ENCODE results near the gene PHF21B. TPM values are rescaled to one million over a fixed set of nuclear protein-coding genes. Genes with fewer than 3 reads are reported as not detected.

Gene PHF21B
- total RNA-seq, 2 experiments from 2014 or later = 0.68 TPM; not detected in 1

- Mint-ChIP-seq H3K36me3 (ENCODE audit: low read depth) (no peaks in the 10 kb centered on the region), H3K4me1 (ENCODE audit: low read depth) (peaks cover 6% of the 10 kb centered on the region), H3K27ac (no peak overlapping the region), H3K9me3 (ENCODE audit: insufficient read depth) (no peaks in the 10 kb centered on the region), H3K27me3 (ENCODE audit: low read depth) (peaks cover 5% of the 10 kb centered on the region), H3K4me3 (no peak overlapping the region)
- CTCF ChIA-PET = no interaction called here
- POLR2A ChIA-PET = no interaction called here
- DNase-seq (no peak), ATAC-seq (no peak)
These were observed 13.2 kb downstream of the PHF21B start for GRCh38 chr22:44996648-44997047.

- DNase-seq = no peak
These were observed 13.7 kb downstream of the PHF21B start for GRCh38 chr22:44996120-44996519.

GRCh38 chr22:44995715-44996114 lies 14.1 kb downstream of the PHF21B start:
- Mint-ChIP-seq H3K4me3 (no peak overlapping the region), H3K27ac (no peak overlapping the region), H3K4me1 (ENCODE audit: low read depth) (peaks cover 6% of the 10 kb centered on the region), H3K9me3 (ENCODE audit: insufficient read depth) (no peaks in the 10 kb centered on the region), H3K27me3 (ENCODE audit: low read depth) (peaks cover 5% of the 10 kb centered on the region), H3K36me3 (ENCODE audit: low read depth) (no peaks in the 10 kb centered on the region)
- DNase-seq (no peak), ATAC-seq (no peak)
- ChIA-PET POLR2A (no interaction called here), CTCF (no interaction called here)

More at GRCh38 chr22:44996120-44996519, 13.7 kb downstream of the PHF21B start:
- H3K9me3 Mint-ChIP-seq (ENCODE audit: insufficient read depth) = no peaks in the 10 kb centered on the region
- ChIA-PET POLR2A (no interaction called here), CTCF (no interaction called here)
- H3K4me1 Mint-ChIP-seq (ENCODE audit: low read depth) = peaks cover 6% of the 10 kb centered on the region
- no peak overlapping the region for H3K4me3 Mint-ChIP-seq
- H3K36me3 Mint-ChIP-seq (ENCODE audit: low read depth) = no peaks in the 10 kb centered on the region
- no peak for ATAC-seq
- peaks cover 5% of the 10 kb centered on the region for H3K27me3 Mint-ChIP-seq (ENCODE audit: low read depth)
- no peak overlapping the region for H3K27ac Mint-ChIP-seq

- ATAC-seq (no peak), DNase-seq (no peak)
- Mint-ChIP-seq H3K27me3 (ENCODE audit: low read depth) (peaks cover 5% of the 10 kb centered on the region), H3K36me3 (ENCODE audit: low read depth) (no peaks in the 10 kb centered on the region), H3K9me3 (ENCODE audit: insufficient read depth) (no peaks in the 10 kb centered on the region), H3K4me1 (ENCODE audit: low read depth) (peaks cover 6% of the 10 kb centered on the region), H3K27ac (no peak overlapping the region), H3K4me3 (no peak overlapping the region)
- CTCF ChIA-PET = no interaction called here
- POLR2A ChIA-PET = no interaction called here
These were observed 14.7 kb downstream of the PHF21B start for GRCh38 chr22:44995105-44995514.

GRCh38 chr22:44994399-44995104 lies 15.3 kb downstream of the PHF21B start:
- ATAC-seq = no peak
- Mint-ChIP-seq H3K9me3 (ENCODE audit: insufficient read depth) (no peaks in the 10 kb centered on the region), H3K4me1 (ENCODE audit: low read depth) (peaks cover 5% of the 10 kb centered on the region), H3K27me3 (ENCODE audit: low read depth) (peaks cover 5% of the 10 kb centered on the region), H3K4me3 (no peak overlapping the region), H3K27ac (no peak overlapping the region), H3K36me3 (ENCODE audit: low read depth) (no peaks in the 10 kb centered on the region)
- POLR2A ChIA-PET = no interaction called here
- CTCF ChIA-PET = no interaction called here
- no peak for DNase-seq

- Mint-ChIP-seq H3K4me1 (ENCODE audit: low read depth) (no peaks in the 10 kb centered on the region), H3K27ac (no peak overlapping the region), H3K27me3 (ENCODE audit: low read depth) (peaks cover 5% of the 10 kb centered on the region), H3K36me3 (ENCODE audit: low read depth) (no peaks in the 10 kb centered on the region), H3K9me3 (ENCODE audit: insufficient read depth) (no peaks in the 10 kb centered on the region), H3K4me3 (no peak overlapping the region)
- POLR2A ChIA-PET = no interaction called here
- CTCF ChIA-PET = no interaction called here
- DNase-seq (no peak), ATAC-seq (no peak)
These were observed 17.6 kb downstream of the PHF21B start for GRCh38 chr22:44992166-44992565.

- H3K4me3 Mint-ChIP-seq = no peak overlapping the region
- H3K27ac Mint-ChIP-seq = no peak overlapping the region
- H3K9me3 Mint-ChIP-seq (ENCODE audit: insufficient read depth) = no peaks in the 10 kb centered on the region
- H3K27me3 Mint-ChIP-seq (ENCODE audit: low read depth) = no peaks in the 10 kb centered on the region
- no peaks in the 10 kb centered on the region for H3K4me1 Mint-ChIP-seq (ENCODE audit: low read depth)
- CTCF ChIA-PET = interaction anchor here (0.8 kb wide), 1 partner anchor 141 kb away, joined by 3 read pairs; no protein-coding TSS in a partner anchor
- no peaks in the 10 kb centered on the region for H3K36me3 Mint-ChIP-seq (ENCODE audit: low read depth)
- POLR2A ChIA-PET = no interaction called here
- DNase-seq = no peak
- no peak for ATAC-seq
These were observed 18.6 kb downstream of the PHF21B start for GRCh38 chr22:44991218-44991617.

- Mint-ChIP-seq H3K27ac (no peak overlapping the region), H3K36me3 (ENCODE audit: low read depth) (no peaks in the 10 kb centered on the region), H3K27me3 (ENCODE audit: low read depth) (no peaks in the 10 kb centered on the region), H3K4me3 (no peak overlapping the region), H3K9me3 (ENCODE audit: insufficient read depth) (no peaks in the 10 kb centered on the region), H3K4me1 (ENCODE audit: low read depth) (no peaks in the 10 kb centered on the region)
- ChIA-PET CTCF (interaction anchor here (0.8 kb wide), 1 partner anchor 142 kb away, joined by 3 read pairs; no protein-coding TSS in a partner anchor), POLR2A (no interaction called here)
- no peak for ATAC-seq
- DNase-seq = no peak
These were observed 19.0 kb downstream of the PHF21B start for GRCh38 chr22:44990810-44991209.

GRCh38 chr22:44990328-44990727 lies 19.5 kb downstream of the PHF21B start:
- ChIA-PET CTCF (no interaction called here), POLR2A (no interaction called here)
- H3K4me1 Mint-ChIP-seq (ENCODE audit: low read depth) = no peaks in the 10 kb centered on the region
- no peak for DNase-seq
- H3K27ac Mint-ChIP-seq = no peak overlapping the region
- no peak overlapping the region for H3K4me3 Mint-ChIP-seq
- H3K36me3 Mint-ChIP-seq (ENCODE audit: low read depth) = no peaks in the 10 kb centered on the region
- no peaks in the 10 kb centered on the region for H3K27me3 Mint-ChIP-seq (ENCODE audit: low read depth)
- H3K9me3 Mint-ChIP-seq (ENCODE audit: insufficient read depth) = no peaks in the 10 kb centered on the region
- no peak for ATAC-seq

GRCh38 chr22:44988671-44989070 lies 21.1 kb downstream of the PHF21B start:
- H3K27me3 Mint-ChIP-seq (ENCODE audit: low read depth) = no peaks in the 10 kb centered on the region
- H3K27ac Mint-ChIP-seq = no peak overlapping the region
- POLR2A ChIA-PET = no interaction called here
- no peaks in the 10 kb centered on the region for H3K36me3 Mint-ChIP-seq (ENCODE audit: low read depth)
- no peak for DNase-seq
- no peaks in the 10 kb centered on the region for H3K4me1 Mint-ChIP-seq (ENCODE audit: low read depth)
- CTCF ChIA-PET = no interaction called here
- no peak for ATAC-seq
- H3K4me3 Mint-ChIP-seq = no peak overlapping the region
- H3K9me3 Mint-ChIP-seq (ENCODE audit: insufficient read depth) = no peaks in the 10 kb centered on the region

GRCh38 chr22:44986926-44987325 lies 22.9 kb downstream of the PHF21B start:
- POLR2A ChIA-PET = no interaction called here
- H3K4me1 Mint-ChIP-seq (ENCODE audit: low read depth) = no peaks in the 10 kb centered on the region
- no peak for ATAC-seq
- no peak for DNase-seq
- H3K9me3 Mint-ChIP-seq (ENCODE audit: insufficient read depth) = no peaks in the 10 kb centered on the region
- no peaks in the 10 kb centered on the region for H3K36me3 Mint-ChIP-seq (ENCODE audit: low read depth)
- H3K27ac Mint-ChIP-seq = no peak overlapping the region
- CTCF ChIA-PET = no interaction called here
- H3K4me3 Mint-ChIP-seq = no peak overlapping the region
- no peaks in the 10 kb centered on the region for H3K27me3 Mint-ChIP-seq (ENCODE audit: low read depth)

GRCh38 chr22:44985906-44986527 lies 23.8 kb downstream of the PHF21B start:
- DNase-seq (no peak), ATAC-seq (no peak)
- Mint-ChIP-seq H3K4me1 (ENCODE audit: low read depth) (no peaks in the 10 kb centered on the region), H3K27ac (no peak overlapping the region), H3K4me3 (no peak overlapping the region), H3K9me3 (ENCODE audit: insufficient read depth) (no peaks in the 10 kb centered on the region), H3K27me3 (ENCODE audit: low read depth) (no peaks in the 10 kb centered on the region), H3K36me3 (ENCODE audit: low read depth) (no peaks in the 10 kb centered on the region)
- CTCF ChIA-PET = no interaction called here
- POLR2A ChIA-PET = no interaction called here
